ENCODE data around the gene PSMD10. TPM values are rescaled to one million over a fixed set of nuclear protein-coding genes. Genes with fewer than 3 reads are reported as not detected.
A peak's percentile ranks its signal among the peaks of the same experiment; 100 is the strongest.

The PSMD10 gene
- total RNA-seq, 1 donor from 2014 or later: 52.2 TPM

DNA sequence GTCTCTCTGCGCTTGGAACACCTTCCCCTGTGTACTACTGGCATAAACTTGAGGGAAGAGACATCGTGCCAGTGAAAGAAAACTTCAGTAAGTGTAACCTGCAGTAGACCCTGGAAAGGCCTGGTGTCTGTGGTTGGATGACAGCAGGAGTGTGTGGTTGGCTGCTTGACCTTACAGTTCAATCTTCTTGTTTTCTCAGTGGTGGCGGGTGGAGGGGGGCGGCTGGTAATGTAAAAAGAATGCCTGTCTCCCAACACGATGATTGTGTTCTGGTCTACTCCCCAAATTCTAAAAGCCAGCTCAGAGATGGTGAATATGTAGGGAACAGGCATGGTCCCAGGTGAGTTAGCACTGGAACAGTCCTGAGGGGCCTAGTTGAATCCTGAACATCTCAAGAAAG lies 18.6 kb downstream of the PSMD10 start:
- no peak for DNase-seq (ENCODE audit: low spot score)

GRCh38 chrX:108071578-108071977 lies 19.8 kb downstream of the PSMD10 start:
- no peak for DNase-seq (ENCODE audit: low spot score)

- DNase-seq (ENCODE audit: low spot score): no peak
Measured at GRCh38 chrX:108070891-108071290, 20.5 kb downstream of the PSMD10 start.

- DNase-seq (ENCODE audit: low spot score): no peak
Measured at GRCh38 chrX:108068121-108068520, 23.2 kb downstream of the PSMD10 start.

DNA sequence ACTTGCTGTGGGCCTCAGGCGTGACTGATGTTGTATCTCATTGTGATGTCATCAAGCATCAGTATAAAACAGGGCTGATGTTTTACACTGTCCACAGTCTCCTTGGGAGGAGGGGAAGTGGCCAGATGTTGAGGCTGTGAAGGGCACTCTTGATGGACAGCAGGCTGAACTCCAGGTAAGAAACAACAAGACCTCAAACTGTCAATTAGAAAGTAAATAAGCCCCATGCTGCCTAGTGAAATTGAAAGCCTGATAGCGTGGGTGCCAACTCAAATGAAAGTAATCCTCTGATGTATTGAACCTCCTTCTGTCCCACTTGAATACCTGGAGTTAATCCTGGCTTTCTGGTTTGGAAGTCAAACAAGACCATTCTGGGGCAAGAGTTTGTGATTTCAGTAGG lies 26.7 kb downstream of the PSMD10 start:
- no peak for DNase-seq (ENCODE audit: low spot score)

DNA sequence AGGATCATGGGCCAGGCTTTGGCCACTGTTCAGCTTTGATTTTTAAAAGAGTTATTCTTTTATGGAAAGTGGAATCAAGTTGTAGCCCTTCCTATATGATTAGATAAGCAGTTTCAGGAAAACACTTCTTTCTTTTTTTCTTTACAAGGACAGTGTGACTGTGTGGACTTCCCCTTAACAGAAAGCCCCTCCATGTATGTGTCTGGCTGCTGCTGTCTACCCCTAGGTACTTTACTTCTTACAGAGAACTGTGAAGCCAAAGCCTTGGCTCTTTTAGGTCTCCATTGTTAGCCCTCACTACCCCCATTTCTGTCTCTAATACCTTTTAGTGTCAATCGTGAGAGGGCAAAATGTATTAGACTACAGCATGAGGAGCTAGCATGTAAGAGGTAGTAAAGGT lies 27.3 kb downstream of the PSMD10 start:
- DNase-seq (ENCODE audit: low spot score): no peak

DNA sequence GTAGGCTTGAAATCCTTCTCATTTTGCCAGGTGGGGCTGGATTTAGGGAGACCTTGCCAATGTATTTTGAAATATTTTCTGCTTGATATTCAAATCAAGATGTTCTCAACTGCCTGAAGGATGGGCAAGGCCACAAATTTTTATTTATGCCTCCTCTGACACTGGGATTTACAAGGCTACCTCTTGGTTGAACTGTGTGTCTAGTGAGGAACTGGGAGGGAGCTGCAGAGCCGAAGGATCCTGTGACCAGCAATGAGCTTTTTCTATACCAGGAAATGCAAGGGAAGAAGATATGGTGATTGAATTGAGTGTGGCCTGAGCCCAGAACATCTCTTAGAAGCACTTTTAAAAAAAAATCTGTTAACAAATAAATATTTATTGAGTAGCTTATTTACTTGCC lies 31.5 kb downstream of the PSMD10 start:
- DNase-seq (ENCODE audit: low spot score): no peak

DNA sequence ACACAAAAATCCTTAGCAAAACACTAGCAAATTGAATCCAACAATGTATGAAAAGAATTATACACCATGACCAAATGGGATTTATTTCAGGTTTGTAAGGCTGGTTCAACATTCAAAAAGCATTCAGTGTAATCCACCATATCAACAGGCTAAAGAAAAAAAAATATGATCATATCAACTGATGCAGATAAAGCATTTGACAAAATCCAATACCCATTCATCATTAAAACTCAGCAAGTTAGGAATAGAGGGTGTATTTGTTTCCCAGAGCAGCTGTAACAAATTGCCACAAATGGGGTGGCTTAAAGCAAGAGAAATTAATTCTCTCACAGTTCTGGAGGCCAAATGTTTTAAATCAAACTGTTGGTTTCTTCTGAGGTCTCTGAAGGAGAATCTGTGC lies 35.8 kb downstream of the PSMD10 start:
- DNase-seq (ENCODE audit: low spot score): no peak

GRCh38 chrX:108053218-108053617 lies 38.1 kb downstream of the PSMD10 start:
- no peak for DNase-seq (ENCODE audit: low spot score)

DNA sequence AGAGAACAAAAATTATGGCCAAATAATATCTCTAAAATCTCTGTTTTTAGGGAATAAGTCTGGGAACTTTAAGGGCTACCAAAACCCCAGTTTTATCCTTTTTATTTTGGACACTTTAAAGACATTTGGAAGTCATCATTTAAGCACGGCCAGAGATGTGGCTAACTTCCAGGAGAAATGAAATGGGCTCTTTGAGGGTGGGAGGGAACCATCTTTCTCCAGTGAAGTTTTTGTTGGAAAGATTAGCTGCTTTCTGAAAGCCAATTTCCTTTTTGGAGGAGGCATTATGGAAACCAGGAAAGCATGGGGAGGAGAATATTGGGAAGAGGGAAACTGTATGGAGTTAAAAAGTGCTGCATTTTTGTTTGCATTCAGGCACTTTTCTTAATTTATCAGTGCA lies 41.7 kb downstream of the PSMD10 start:
- no peak for DNase-seq (ENCODE audit: low spot score)

GRCh38 chrX:108044554-108045256 lies 46.6 kb downstream of the PSMD10 start, which contains the start of gene VSIG1:
Gene VSIG1, plus strand, starts transcription at chrX:108045065. Its CDS starts 66 bp downstream, at chrX:108045131.
- DNase-seq (ENCODE audit: low spot score): no peak

DNA sequence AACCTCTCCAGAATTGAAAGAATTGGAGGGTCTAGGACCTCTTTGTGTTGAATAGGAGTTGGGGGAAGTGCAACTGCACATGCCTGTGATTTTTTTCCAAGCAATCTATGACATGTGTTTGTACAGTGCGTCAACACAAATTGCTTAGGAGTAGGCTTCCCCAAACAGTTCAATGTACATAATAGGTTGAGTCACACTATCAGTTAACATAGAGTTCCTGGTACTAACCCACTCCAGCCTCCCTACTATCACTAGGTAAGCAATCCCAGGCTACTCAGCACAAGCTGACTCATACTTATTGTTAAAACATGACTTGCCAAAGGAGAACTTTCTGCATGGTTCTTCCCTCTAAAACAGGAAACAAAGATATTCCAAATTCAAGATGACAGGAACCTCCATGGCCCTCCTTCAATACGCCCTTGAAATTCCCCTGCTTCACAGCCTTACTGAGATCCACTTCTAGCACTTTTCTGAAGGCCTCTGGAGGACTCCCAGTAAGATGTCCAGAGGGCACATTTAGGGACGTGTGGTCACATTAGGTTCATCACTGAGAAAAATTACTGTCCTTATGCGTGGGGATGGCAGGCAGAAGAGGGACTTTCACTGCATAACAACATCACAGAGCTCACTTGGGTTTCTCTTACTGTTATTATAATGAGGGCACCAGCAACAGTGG lies 54.9 kb downstream of the PSMD10 start:
- peak; percentile 1 for DNase-seq (ENCODE audit: low spot score)

DNA sequence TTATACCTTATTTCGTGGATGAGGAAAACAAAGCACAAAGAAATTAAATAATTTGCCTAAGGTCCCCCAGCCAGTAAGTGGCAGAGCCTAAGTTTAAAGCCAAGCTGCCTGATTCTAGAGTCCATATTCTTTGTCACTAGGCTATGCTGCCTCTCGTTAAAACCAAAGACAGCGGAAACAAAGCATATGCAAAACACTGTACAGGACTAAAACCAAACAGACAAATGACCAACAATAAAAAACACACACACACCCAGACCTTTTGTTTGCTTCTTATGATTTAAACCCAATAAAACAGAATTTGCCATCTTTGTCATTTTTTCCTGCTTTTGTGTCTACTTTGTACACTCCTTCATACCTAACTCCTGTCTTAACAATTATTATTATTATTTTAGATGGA lies 56.6 kb downstream of the PSMD10 start:
- DNase-seq (ENCODE audit: low spot score): no peak

Other genes starting within 250 kb of the PSMD10 start
- 1.2 TPM for gene TEX13B, start 109.2 kb downstream of the PSMD10 start, total RNA-seq (ENCODE audit: insufficient read depth, low replicate concordance)
- gene VSIG1, start 46.5 kb downstream of the PSMD10 start, total RNA-seq (ENCODE audit: insufficient read depth, low replicate concordance): not detected
- gene ATG4A, start 236 bp upstream of the PSMD10 start, total RNA-seq (ENCODE audit: insufficient read depth, low replicate concordance): 22.4 TPM

Data from umbilical cord (tissue), 2 donors.